Gastrocnemius medialis (tissue), 4 donors: ENCODE results near the gene ACLY. TPM values are rescaled to one million over a fixed set of nuclear protein-coding genes. Genes with fewer than 3 reads are reported as not detected.
"Not testable (repeated sequence)": the region's sequence is repeated elsewhere in the genome, so short reads cannot be mapped to it uniquely, and the experiment has no call there.

Experiments
- ATAC-seq, 2 donors: fragments of 150-250 bp; one replicate each; pipeline ENCODE4 v1.9.1; 2016
- DNase-seq, 2 donors: peaks; one replicate each; pipeline ENCODE4 v3.0.0-alpha.2; 2019
- H3K27ac ChIP-seq, 4 donors: fragments of 200-600 bp; sonication (generic); 1 replicate in 1 of 4; 2 replicates in 3 of 4; pipeline ENCODE4 v1.5.1; 2016 to 2018; ENCODE audit warnings: mild to moderate bottlenecking in 2 of 4, moderate library complexity in 1 of 4
- H3K27me3 ChIP-seq, 3 donors: fragments of 200-600 bp; sonication (generic) in 2 of 3; 1 replicate in 1 of 3; 2 replicates in 2 of 3; pipeline versions ENCODE4 v1.5.1 to v1.6.0; 2016 to 2019; ENCODE audit warnings: mild to moderate bottlenecking in 1 of 3, moderate library complexity in 1 of 3
- H3K36me3 ChIP-seq, 2 donors: fragments of 200-600 bp; sonication (generic) in 1 of 2; one replicate each; pipeline ENCODE4 v1.5.1; 2017 to 2018
- H3K4me1 ChIP-seq, 2 donors: fragments of 200-600 bp; sonication (generic) in 1 of 2; one replicate each; pipeline ENCODE4 v1.5.1; 2016 to 2017; ENCODE audit warnings: mild to moderate bottlenecking in 2 of 2
- H3K4me3 ChIP-seq, 4 donors: fragments of 200-600 bp; sonication (generic) in 3 of 4; 1 replicate in 1 of 4; 2 replicates in 3 of 4; pipeline ENCODE4 v1.5.1; 2016 to 2019; ENCODE audit warnings: mild to moderate bottlenecking in 2 of 4
- H3K9me3 ChIP-seq, 3 donors: fragments of 200-600 bp; sonication (generic) in 2 of 3; 1 replicate in 1 of 3; 2 replicates in 2 of 3; pipeline ENCODE4 v1.5.1; 2016 to 2019
- POLR2A ChIP-seq, 2 donors: fragments of 450-650 bp; IDR thresholded peaks; one replicate each; pipeline ENCODE4 v1.6.1; 2017; ENCODE audit warnings: antibody characterized with exemption in 2 of 2, mild to moderate bottlenecking in 2 of 2, moderate library complexity in 2 of 2
- in situ Hi-C, 4 donors: fragments of 200-750 bp; cut with MboI; loops; one replicate each; pipeline versions ENCODE4 v1.15.0 to v1.8.0; 2017; ENCODE audit warnings: low sequenced_read_pairs in 4 of 4
- intact Hi-C: fragments of 100-400 bp; cut with DNase I; formaldehyde crosslinking; loops from one replicate; pipeline ENCODE4 v1.15.1; 2023; ENCODE audit warnings: low total_unique reads
- total RNA-seq, 4 donors: library from RNA; depleted of rRNA; stranded (reverse); fragments of >200 nt; gene quantifications; one replicate each; pipeline versions ENCODE4 v1.1.0 to v1.2.3, GENCODE V29; 2016
- TF ChIP-seq, protein P1 (sequence below), 5 experiments: fragments of 450-650 bp in 3 of 5; fragments of 200-600 bp in 2 of 5; sonication (generic) in 2 of 5; IDR thresholded peaks in 4 of 5; conservative IDR thresholded peaks in 1 of 5; 1 replicate in 4 of 5; 2 replicates in 1 of 5; pipeline ENCODE4 v1.5.1; 2016 to 2019; ENCODE audit warnings: antibody characterized with exemption in 5 of 5, mild to moderate bottlenecking in 3 of 5, moderate library complexity in 3 of 5

The ACLY gene
- total RNA-seq, 4 donors from 2014 or later: 20.8 to 35.0 (median 30.7) TPM

DNA sequence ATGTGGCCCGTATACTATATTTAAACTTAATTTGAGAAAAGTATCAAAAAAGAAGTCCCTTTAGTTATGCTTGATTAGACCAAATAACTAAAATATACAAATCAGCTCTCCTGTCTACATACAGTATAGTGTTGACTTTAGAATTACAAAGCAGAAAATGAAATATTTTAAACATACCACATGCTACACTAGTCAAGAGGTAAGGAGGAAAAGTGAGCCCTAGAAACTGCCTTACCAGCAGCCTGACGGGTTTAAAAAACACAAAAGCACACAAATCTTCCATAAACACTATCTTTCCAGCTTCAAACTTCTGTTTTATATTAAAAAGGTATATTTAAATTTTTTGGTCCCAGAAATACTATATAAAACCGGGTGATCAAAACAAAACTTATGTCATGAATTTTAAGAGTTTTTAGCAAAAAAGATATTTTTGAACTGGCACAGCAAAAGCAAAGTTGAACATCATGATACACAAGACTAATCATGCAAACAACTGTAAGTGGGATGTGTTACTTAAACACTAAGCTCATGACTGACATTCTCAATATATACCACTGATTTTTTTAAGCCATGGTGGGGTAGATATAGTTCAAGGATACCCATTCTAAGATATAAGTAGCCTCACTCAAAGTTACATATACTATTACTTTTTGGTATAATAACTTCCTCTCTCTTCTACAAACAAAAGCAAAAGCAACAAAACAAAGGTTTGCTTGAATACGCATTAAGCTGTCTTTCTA is 69.3 kb downstream of the ACLY start:
- DNase-seq: no peak
- H3K27ac ChIP-seq: peak overlapping the region in 1 of 4 donors; percentile 4
- intact Hi-C loops: no loop called here
- H3K27me3 ChIP-seq: no peaks in the 10 kb centered on the region
- H3K4me1 ChIP-seq: peaks cover 13 to 16% of the 10 kb centered on the region in 2 donors
- no peak for ATAC-seq
- TF ChIP-seq POLR2A (IDR thresholded peaks at IDR 0.05): no peak
- H3K4me3 ChIP-seq: no peak overlapping the region
- in situ Hi-C loops: no loop called here
- H3K36me3 ChIP-seq: peaks cover 0 to 8% of the 10 kb centered on the region in 2 donors
- no peaks in the 10 kb centered on the region for H3K9me3 ChIP-seq

DNA sequence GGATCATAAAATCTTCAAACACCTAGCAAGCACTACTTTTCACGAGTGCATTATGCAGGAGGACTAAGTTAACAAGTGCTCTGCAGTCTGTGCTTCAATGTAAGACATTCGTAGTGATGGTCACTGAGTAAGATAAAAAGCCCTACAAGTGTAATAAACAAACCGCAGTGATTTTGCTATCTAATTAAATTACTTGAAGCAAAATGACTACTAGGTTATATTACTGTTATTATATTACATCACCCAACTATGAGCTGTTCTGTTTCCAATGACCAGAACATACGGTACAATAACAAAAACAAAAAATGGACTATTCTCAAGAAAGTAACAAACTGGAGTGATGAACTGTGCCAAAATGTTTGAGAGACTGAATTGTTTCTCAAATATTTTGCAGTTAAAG is 70.0 kb downstream of the ACLY start:
- intact Hi-C loops: no loop called here
- ATAC-seq: no peak
- in situ Hi-C loops: no loop called here
- Histone ChIP-seq H3K36me3 (peaks cover 0 to 2% of the 10 kb centered on the region in 2 donors), H3K4me1 (peaks cover 13 to 16% of the 10 kb centered on the region in 2 donors), H3K9me3 (no peaks in the 10 kb centered on the region), H3K27me3 (no peaks in the 10 kb centered on the region), H3K27ac (no peak overlapping the region), H3K4me3 (no peak overlapping the region)
- TF ChIP-seq, protein P1, sequence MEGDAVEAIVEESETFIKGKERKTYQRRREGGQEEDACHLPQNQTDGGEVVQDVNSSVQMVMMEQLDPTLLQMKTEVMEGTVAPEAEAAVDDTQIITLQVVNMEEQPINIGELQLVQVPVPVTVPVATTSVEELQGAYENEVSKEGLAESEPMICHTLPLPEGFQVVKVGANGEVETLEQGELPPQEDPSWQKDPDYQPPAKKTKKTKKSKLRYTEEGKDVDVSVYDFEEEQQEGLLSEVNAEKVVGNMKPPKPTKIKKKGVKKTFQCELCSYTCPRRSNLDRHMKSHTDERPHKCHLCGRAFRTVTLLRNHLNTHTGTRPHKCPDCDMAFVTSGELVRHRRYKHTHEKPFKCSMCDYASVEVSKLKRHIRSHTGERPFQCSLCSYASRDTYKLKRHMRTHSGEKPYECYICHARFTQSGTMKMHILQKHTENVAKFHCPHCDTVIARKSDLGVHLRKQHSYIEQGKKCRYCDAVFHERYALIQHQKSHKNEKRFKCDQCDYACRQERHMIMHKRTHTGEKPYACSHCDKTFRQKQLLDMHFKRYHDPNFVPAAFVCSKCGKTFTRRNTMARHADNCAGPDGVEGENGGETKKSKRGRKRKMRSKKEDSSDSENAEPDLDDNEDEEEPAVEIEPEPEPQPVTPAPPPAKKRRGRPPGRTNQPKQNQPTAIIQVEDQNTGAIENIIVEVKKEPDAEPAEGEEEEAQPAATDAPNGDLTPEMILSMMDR (IDR thresholded peaks at IDR 0.05 in 4 of 5, conservative IDR thresholded peaks at IDR 0.05 in 1 of 5): no peak
- no peak for TF ChIP-seq POLR2A (IDR thresholded peaks at IDR 0.05)
- DNase-seq: no peak

DNA sequence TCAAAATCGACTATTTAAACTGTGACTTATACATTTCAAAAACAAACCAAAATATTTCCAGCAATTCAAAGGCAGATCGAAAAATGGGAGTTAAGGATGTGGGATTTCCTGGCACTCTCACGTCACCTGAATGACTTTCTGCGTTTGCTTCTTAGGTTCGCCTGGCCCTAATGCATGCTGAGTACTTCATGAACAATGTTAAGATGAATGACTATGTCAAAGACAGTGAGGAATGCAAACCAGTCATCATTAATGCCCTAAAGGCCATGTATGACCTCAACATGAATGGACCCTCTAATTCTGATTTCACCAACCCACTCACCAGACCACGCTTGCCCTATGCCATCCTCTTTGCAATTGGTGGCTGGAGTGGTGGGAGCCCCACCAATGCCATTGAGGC is 73.8 kb downstream of the ACLY start:
- no peak for DNase-seq
- H3K9me3 ChIP-seq: no peaks in the 10 kb centered on the region
- no peaks in the 10 kb centered on the region for H3K36me3 ChIP-seq
- TF ChIP-seq, protein P1 (IDR thresholded peaks at IDR 0.05 in 4 of 5, conservative IDR thresholded peaks at IDR 0.05 in 1 of 5): no peak
- no peak for TF ChIP-seq POLR2A (IDR thresholded peaks at IDR 0.05)
- no peak overlapping the region for H3K4me3 ChIP-seq
- H3K4me1 ChIP-seq: peaks cover 2 to 3% of the 10 kb centered on the region in 2 donors
- no peaks in the 10 kb centered on the region for H3K27me3 ChIP-seq
- H3K27ac ChIP-seq: no peak overlapping the region
- in situ Hi-C loops: no loop called here
- ATAC-seq: no peak
- intact Hi-C loops: no loop called here

DNA sequence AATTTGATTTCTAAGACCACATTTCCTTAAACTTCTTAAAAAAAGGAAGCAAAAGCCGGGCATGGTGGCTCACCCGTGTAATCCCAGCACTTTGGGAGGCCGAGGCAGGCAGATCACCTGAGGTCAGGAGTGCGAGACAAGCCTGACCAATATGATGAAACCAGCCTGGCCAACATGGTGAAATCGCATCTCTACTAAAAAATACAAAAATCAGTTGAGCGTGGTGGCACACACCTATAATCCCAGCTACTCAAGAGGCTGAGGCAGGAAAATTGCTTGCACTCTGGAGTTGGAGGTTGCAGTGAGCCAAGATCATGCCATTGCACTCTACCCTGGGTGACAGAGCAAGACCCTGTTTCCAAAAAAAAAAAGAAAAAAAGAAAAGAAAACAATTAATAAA is 78.0 kb downstream of the ACLY start:
- H3K4me3 ChIP-seq, DNase-seq, H3K9me3 ChIP-seq, H3K27ac ChIP-seq, intact Hi-C loops, H3K4me1 ChIP-seq, ATAC-seq, H3K36me3 ChIP-seq, H3K27me3 ChIP-seq, in situ Hi-C loops: not testable (repeated sequence)

DNA sequence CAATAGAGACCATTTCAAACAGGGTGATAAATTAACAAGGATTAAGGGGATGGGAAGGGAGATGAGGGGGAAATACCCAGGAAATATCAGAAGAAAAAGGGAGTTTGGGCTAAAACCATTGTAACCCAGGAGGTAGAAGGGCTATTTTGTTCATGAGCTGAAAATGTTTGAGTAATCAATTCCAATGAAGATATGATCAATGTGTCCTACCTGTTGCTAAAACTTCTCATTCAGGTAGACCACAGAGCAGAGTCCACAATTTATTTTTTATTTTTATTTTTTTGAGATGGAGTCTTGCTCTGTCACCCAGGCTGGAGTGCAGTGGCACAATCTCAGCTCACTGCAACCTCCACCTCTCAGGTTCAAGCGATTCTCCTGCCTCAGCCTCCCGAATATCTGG is 79.3 kb downstream of the ACLY start:
- in situ Hi-C loops, H3K4me1 ChIP-seq, H3K27ac ChIP-seq, intact Hi-C loops, H3K36me3 ChIP-seq, ATAC-seq, H3K27me3 ChIP-seq, H3K9me3 ChIP-seq, DNase-seq, H3K4me3 ChIP-seq: not testable (repeated sequence)

DNA sequence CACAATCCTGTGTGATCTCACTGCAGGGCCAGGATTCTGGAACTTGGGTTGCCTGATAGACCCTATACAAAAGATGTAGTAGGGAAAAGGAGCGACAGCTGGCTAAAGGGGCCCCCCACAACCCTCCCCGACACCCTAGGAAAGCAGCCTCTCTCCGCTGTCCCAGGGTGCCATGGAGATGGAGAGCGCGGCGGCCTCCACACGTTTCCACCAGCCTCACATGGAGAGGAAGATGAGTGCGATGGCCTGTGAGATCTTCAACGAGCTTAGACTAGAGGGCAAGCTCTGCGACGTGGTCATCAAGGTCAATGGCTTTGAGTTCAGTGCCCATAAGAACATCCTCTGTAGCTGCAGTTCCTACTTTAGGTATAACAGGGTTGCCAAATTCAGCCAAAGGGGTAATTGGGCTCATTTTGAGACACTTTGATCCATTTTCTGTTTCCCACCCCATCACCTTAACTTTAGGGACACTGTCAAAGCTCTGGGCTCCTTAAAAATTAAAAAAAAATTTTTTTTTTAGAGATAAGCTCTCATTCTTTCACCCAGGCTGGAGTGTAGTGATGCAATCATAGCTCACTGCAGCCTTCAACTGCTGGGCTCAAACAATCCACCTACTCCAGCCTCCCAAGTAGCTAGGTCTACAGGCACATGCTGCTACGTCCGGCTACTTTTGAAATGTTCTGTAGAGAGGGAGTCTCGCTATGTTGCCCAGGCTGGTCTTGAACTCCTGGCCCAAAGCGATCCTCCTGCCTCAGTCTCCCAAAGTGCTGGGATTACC is 80.8 kb downstream of the ACLY start, which contains the start of gene KLHL10:
TSS of gene KLHL10 (plus strand) at position 65 of the 778 bp plus-strand sequence. CDS start at position 173, 108 bp downstream.
- Histone ChIP-seq H3K9me3 (no peaks in the 10 kb centered on the region), H3K4me3 (peak within 1 kb of the TSS; percentile 81 to 94 (median 90)), H3K36me3 (no peaks in the 10 kb centered on the region), H3K27ac (peak within 1 kb of the TSS in 1 of 4 donors; percentile 68), H3K4me1 (peaks cover 0 to 10% of the 10 kb centered on the region in 2 donors), H3K27me3 (no peaks in the 10 kb centered on the region)
- ATAC-seq (no peak), DNase-seq (no peak)
- TF ChIP-seq POLR2A (IDR thresholded peaks at IDR 0.05): no peak
- TF ChIP-seq, protein P1 (IDR thresholded peaks at IDR 0.05 in 4 of 5, conservative IDR thresholded peaks at IDR 0.05 in 1 of 5): no peak
- in situ Hi-C loops (no loop called here), intact Hi-C loops (loop anchor here (2.0 kb wide), 1 partner anchor 27 kb away; the partner anchor contains the start of gene KLHL11)
